ENCODE data around the gene GPR25.

GPR25 gene

DNA sequence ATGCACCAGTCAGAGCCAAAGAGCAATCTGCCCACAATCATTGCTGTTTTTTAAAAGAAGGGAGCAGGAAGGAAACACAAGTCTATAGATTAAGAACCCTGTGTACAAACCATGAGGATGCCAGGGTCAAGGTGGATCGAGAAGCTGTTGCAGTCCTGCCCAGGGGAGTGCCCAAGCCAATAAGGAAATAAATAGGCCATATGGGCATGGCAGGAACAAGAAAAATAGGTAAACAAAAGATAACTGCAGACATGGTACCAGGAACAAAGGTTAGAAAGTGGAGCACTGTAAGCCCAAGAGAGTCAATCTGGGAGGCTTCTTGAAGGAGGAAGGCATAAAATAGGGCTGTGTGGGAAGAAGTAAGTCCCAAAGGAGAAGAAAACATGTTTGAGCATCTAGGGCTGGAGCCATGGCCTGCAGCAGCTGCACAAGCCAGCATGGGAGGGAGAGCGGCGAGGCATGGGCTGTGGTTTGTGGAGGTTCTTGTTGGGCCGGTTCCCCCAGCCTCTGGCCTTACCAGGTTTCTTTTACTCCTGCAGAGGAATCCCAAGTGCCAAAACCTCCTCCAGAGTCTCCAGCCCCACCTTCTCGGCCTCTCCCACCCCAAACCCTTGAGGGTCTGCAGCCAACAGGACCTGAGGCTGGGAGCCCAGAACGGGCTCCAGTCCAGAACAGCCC lies 35.5 kb downstream of the GPR25 start:
- peaks cover 17% of the 10 kb centered on the region for H3K4me1 ChIP-seq (ENCODE audit: insufficient read depth, low read length)
- no peak overlapping the region for H2AFZ ChIP-seq (ENCODE audit: low read depth, low read length)
- H3K36me3 ChIP-seq (ENCODE audit: insufficient read depth, low read length), result no peaks in the 10 kb centered on the region
- H3K4me3 ChIP-seq (ENCODE audit: low read depth in 1 of 2, low read length in 2 of 2), result no peak overlapping the region
- H3K9ac ChIP-seq (ENCODE audit: low read depth, low read length), result no peak overlapping the region
- H3K79me2 ChIP-seq (ENCODE audit: insufficient read depth, low read length), result no peaks in the 10 kb centered on the region
- H3K27me3 ChIP-seq (ENCODE audit: insufficient read depth, low read length, poor library complexity), result no peaks in the 10 kb centered on the region
- H3K4me2 ChIP-seq (ENCODE audit: insufficient read depth, low read length), result no peak overlapping the region
- TF ChIP-seq EZH2 (IDR thresholded peaks at IDR 0.05; ENCODE audit: borderline replicate concordance, low read depth, low read length, severe bottlenecking) (no peak), CTCF (IDR thresholded peaks at IDR 0.05; ENCODE audit: borderline replicate concordance, extremely low read depth, low read length, poor library complexity, severe bottlenecking) (no peak)
- no peak for DNase-seq
- no peaks in the 10 kb centered on the region for H3K9me3 ChIP-seq (ENCODE audit: insufficient read depth, low read length, severe bottlenecking)
- no peak overlapping the region for H3K27ac ChIP-seq (ENCODE audit: low read length)
- H4K20me1 ChIP-seq (ENCODE audit: insufficient read depth, low read length), result no peaks in the 10 kb centered on the region
- ATAC-seq (ENCODE audit: insufficient read depth, low read depth), result no peak

DNA sequence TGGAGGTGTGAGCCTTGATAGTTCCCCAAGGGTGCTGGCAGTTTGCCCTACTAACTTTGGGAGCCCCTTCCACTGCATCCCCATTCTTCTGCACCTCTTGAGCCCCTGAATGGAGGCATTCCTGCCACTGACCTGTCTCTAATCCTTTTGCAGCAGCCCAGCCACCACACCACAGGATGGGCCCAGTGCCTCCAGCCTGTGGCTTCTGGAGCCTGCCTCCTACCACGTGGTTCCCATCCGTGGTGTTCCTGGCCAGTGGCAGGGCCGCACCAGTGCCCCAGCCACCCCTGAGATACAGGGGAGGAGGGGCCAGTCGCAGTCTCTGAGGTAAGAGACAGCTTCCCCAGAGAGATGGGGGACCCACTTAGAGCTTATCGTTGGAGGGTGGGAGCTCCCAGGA lies 36.3 kb downstream of the GPR25 start:
- TF ChIP-seq CTCF (IDR thresholded peaks at IDR 0.05; ENCODE audit: borderline replicate concordance, extremely low read depth, low read length, poor library complexity, severe bottlenecking) (no peak), EZH2 (IDR thresholded peaks at IDR 0.05; ENCODE audit: borderline replicate concordance, low read depth, low read length, severe bottlenecking) (no peak)
- Histone ChIP-seq H3K9ac (ENCODE audit: low read depth, low read length) (no peak overlapping the region), H3K4me2 (ENCODE audit: insufficient read depth, low read length) (no peak overlapping the region), H3K36me3 (ENCODE audit: insufficient read depth, low read length) (no peaks in the 10 kb centered on the region), H3K9me3 (ENCODE audit: insufficient read depth, low read length, severe bottlenecking) (no peaks in the 10 kb centered on the region), H4K20me1 (ENCODE audit: insufficient read depth, low read length) (no peaks in the 10 kb centered on the region), H3K79me2 (ENCODE audit: insufficient read depth, low read length) (no peaks in the 10 kb centered on the region), H3K4me3 (ENCODE audit: low read depth in 1 of 2, low read length in 2 of 2) (no peak overlapping the region), H3K27me3 (ENCODE audit: insufficient read depth, low read length, poor library complexity) (no peaks in the 10 kb centered on the region), H2AFZ (ENCODE audit: low read depth, low read length) (no peak overlapping the region), H3K4me1 (ENCODE audit: insufficient read depth, low read length) (peaks cover 17% of the 10 kb centered on the region), H3K27ac (ENCODE audit: low read length) (no peak overlapping the region)
- ATAC-seq (ENCODE audit: insufficient read depth, low read depth), result no peak
- no peak for DNase-seq

- H3K27ac ChIP-seq (ENCODE audit: low read length), result no peak overlapping the region
- no peaks in the 10 kb centered on the region for H3K36me3 ChIP-seq (ENCODE audit: insufficient read depth, low read length)
- H3K4me2 ChIP-seq (ENCODE audit: insufficient read depth, low read length), result no peak overlapping the region
- no peak for ATAC-seq (ENCODE audit: insufficient read depth, low read depth)
- H3K27me3 ChIP-seq (ENCODE audit: insufficient read depth, low read length, poor library complexity), result no peaks in the 10 kb centered on the region
- H3K79me2 ChIP-seq (ENCODE audit: insufficient read depth, low read length), result no peaks in the 10 kb centered on the region
- no peaks in the 10 kb centered on the region for H3K9me3 ChIP-seq (ENCODE audit: insufficient read depth, low read length, severe bottlenecking)
- DNase-seq, result no peak
- no peak for TF ChIP-seq EZH2 (IDR thresholded peaks at IDR 0.05; ENCODE audit: borderline replicate concordance, low read depth, low read length, severe bottlenecking)
- no peak for TF ChIP-seq CTCF (IDR thresholded peaks at IDR 0.05; ENCODE audit: borderline replicate concordance, extremely low read depth, low read length, poor library complexity, severe bottlenecking)
- H3K4me1 ChIP-seq (ENCODE audit: insufficient read depth, low read length), result peaks cover 17% of the 10 kb centered on the region
- H4K20me1 ChIP-seq (ENCODE audit: insufficient read depth, low read length), result no peaks in the 10 kb centered on the region
- H2AFZ ChIP-seq (ENCODE audit: low read depth, low read length), result no peak overlapping the region
- H3K4me3 ChIP-seq (ENCODE audit: low read depth in 1 of 2, low read length in 2 of 2), result no peak overlapping the region
- no peak overlapping the region for H3K9ac ChIP-seq (ENCODE audit: low read depth, low read length)
These were observed 37.0 kb downstream of the GPR25 start for GRCh38 chr1:200909757-200910239.
